ENCODE measurements around the gene SEL1L3. TPM values are rescaled to one million over a fixed set of nuclear protein-coding genes. Genes with fewer than 3 reads are reported as not detected.

The SEL1L3 gene
- total RNA-seq, 1 donor from 2014 or later: 24.9 TPM

- H3K79me2 ChIP-seq (ENCODE audit: insufficient read depth, low read length): no peaks in the 10 kb centered on the region
- FAIRE-seq: no peak
- no peaks in the 10 kb centered on the region for H4K20me1 ChIP-seq (ENCODE audit: insufficient read depth, low read length)
- Mint-ChIP-seq H3K9me3 (ENCODE audit: unreplicated experiment) (peaks cover 6% of the 10 kb centered on the region), H3K27ac (ENCODE audit: unreplicated experiment) (no peak overlapping the region), H3K4me3 (ENCODE audit: unreplicated experiment) (no peak overlapping the region), H3K36me3 (ENCODE audit: low read depth, unreplicated experiment) (no peaks in the 10 kb centered on the region), H3K4me1 (ENCODE audit: low read depth, unreplicated experiment) (peaks cover 20% of the 10 kb centered on the region), H3K27me3 (ENCODE audit: low read depth, unreplicated experiment) (peaks cover 7% of the 10 kb centered on the region)
- no peak overlapping the region for H3K4me3 ChIP-seq (ENCODE audit: insufficient read depth, low read depth, low read length)
- no peak for DNase-seq (ENCODE audit: low read depth)
- H3K4me2 ChIP-seq (ENCODE audit: low read length): no peak overlapping the region
- H3K27me3 ChIP-seq (ENCODE audit: insufficient read depth, low read length): peaks cover 2% of the 10 kb centered on the region
- no peak overlapping the region for H3K27ac ChIP-seq (ENCODE audit: low read depth, low read length)
- no peaks in the 10 kb centered on the region for H3K9me3 ChIP-seq (ENCODE audit: insufficient read depth, low read depth, low read length)
- no peak overlapping the region for H2AFZ ChIP-seq (ENCODE audit: low read depth, low read length)
- H3K4me1 ChIP-seq (ENCODE audit: insufficient read depth, low read length): peaks cover 15% of the 10 kb centered on the region
- H3K36me3 ChIP-seq (ENCODE audit: insufficient read depth, low read length): no peaks in the 10 kb centered on the region
- TF ChIP-seq CTCF (IDR thresholded peaks at IDR 0.05; ENCODE audit: insufficient read depth, low read depth, low read length): no peak
- TF ChIP-seq EZH2 (IDR thresholded peaks at IDR 0.05; ENCODE audit: insufficient read depth, low read length): no peak
- H3K9ac ChIP-seq (ENCODE audit: low read length): no peak overlapping the region
Measured at GRCh38 chr4:25904748-25905082, 41.9 kb upstream of the SEL1L3 start.

- Histone ChIP-seq H3K4me2 (ENCODE audit: low read length) (no peak overlapping the region), H3K9ac (ENCODE audit: low read length) (no peak overlapping the region), H2AFZ (ENCODE audit: low read depth, low read length) (no peak overlapping the region), H3K4me3 (ENCODE audit: insufficient read depth, low read depth, low read length) (no peak overlapping the region), H3K4me1 (ENCODE audit: insufficient read depth, low read length) (peaks cover 15% of the 10 kb centered on the region), H3K9me3 (ENCODE audit: insufficient read depth, low read depth, low read length) (no peaks in the 10 kb centered on the region), H3K36me3 (ENCODE audit: insufficient read depth, low read length) (no peaks in the 10 kb centered on the region), H3K27me3 (ENCODE audit: insufficient read depth, low read length) (peaks cover 2% of the 10 kb centered on the region), H3K27ac (ENCODE audit: low read depth, low read length) (no peak overlapping the region), H3K79me2 (ENCODE audit: insufficient read depth, low read length) (no peaks in the 10 kb centered on the region), H4K20me1 (ENCODE audit: insufficient read depth, low read length) (no peaks in the 10 kb centered on the region)
- H3K27ac Mint-ChIP-seq (ENCODE audit: unreplicated experiment): no peak overlapping the region
- H3K4me3 Mint-ChIP-seq (ENCODE audit: unreplicated experiment): no peak overlapping the region
- TF ChIP-seq CTCF (IDR thresholded peaks at IDR 0.05; ENCODE audit: insufficient read depth, low read depth, low read length) (no peak), EZH2 (IDR thresholded peaks at IDR 0.05; ENCODE audit: insufficient read depth, low read length) (no peak)
- H3K9me3 Mint-ChIP-seq (ENCODE audit: unreplicated experiment): peaks cover 3% of the 10 kb centered on the region
- H3K27me3 Mint-ChIP-seq (ENCODE audit: low read depth, unreplicated experiment): peaks cover 7% of the 10 kb centered on the region
- no peak for DNase-seq (ENCODE audit: low read depth)
- no peak for FAIRE-seq
- H3K36me3 Mint-ChIP-seq (ENCODE audit: low read depth, unreplicated experiment): no peaks in the 10 kb centered on the region
- peaks cover 19% of the 10 kb centered on the region for H3K4me1 Mint-ChIP-seq (ENCODE audit: low read depth, unreplicated experiment)
Measured at GRCh38 chr4:25903900-25904747, 41.3 kb upstream of the SEL1L3 start.

GRCh38 chr4:25901030-25901430, 38.2 kb upstream of the SEL1L3 start:
- Histone ChIP-seq H3K4me2 (ENCODE audit: low read length) (peak overlapping the region; percentile 13), H3K9ac (ENCODE audit: low read length) (no peak overlapping the region), H3K27ac (ENCODE audit: low read depth, low read length) (no peak overlapping the region), H2AFZ (ENCODE audit: low read depth, low read length) (no peak overlapping the region), H3K4me3 (ENCODE audit: insufficient read depth, low read depth, low read length) (no peak overlapping the region), H3K79me2 (ENCODE audit: insufficient read depth, low read length) (no peaks in the 10 kb centered on the region), H3K36me3 (ENCODE audit: insufficient read depth, low read length) (no peaks in the 10 kb centered on the region), H3K27me3 (ENCODE audit: insufficient read depth, low read length) (peaks cover 2% of the 10 kb centered on the region), H4K20me1 (ENCODE audit: insufficient read depth, low read length) (no peaks in the 10 kb centered on the region), H3K4me1 (ENCODE audit: insufficient read depth, low read length) (peaks cover 13% of the 10 kb centered on the region), H3K9me3 (ENCODE audit: insufficient read depth, low read depth, low read length) (no peaks in the 10 kb centered on the region)
- Mint-ChIP-seq H3K9me3 (ENCODE audit: unreplicated experiment) (no peaks in the 10 kb centered on the region), H3K27ac (ENCODE audit: unreplicated experiment) (no peak overlapping the region), H3K27me3 (ENCODE audit: low read depth, unreplicated experiment) (peaks cover 7% of the 10 kb centered on the region), H3K4me1 (ENCODE audit: low read depth, unreplicated experiment) (peaks cover 2% of the 10 kb centered on the region), H3K4me3 (ENCODE audit: unreplicated experiment) (no peak overlapping the region), H3K36me3 (ENCODE audit: low read depth, unreplicated experiment) (no peaks in the 10 kb centered on the region)
- no peak for FAIRE-seq
- no peak for DNase-seq (ENCODE audit: low read depth)
- TF ChIP-seq CTCF (IDR thresholded peaks at IDR 0.05; ENCODE audit: insufficient read depth, low read depth, low read length) (no peak), EZH2 (IDR thresholded peaks at IDR 0.05; ENCODE audit: insufficient read depth, low read length) (no peak)

All from astrocyte (in vitro differentiated cells and primary cell).